CD8-positive, alpha-beta memory T cell (primary cell): ENCODE data around the gene LRRC27. TPM values are rescaled to one million over a fixed set of nuclear protein-coding genes. Genes with fewer than 3 reads are reported as not detected.
"Not testable (repeated sequence)": the region's sequence is repeated elsewhere in the genome, so short reads cannot be mapped to it uniquely, and the experiment has no call there.

Source experiments
- CTCF ChIA-PET: fragments of 350-600 bp; sonication (Branson Sonifier 250); formaldehyde crosslinking; loops from one replicate; lab custom pipeline; 2021; ENCODE audit warnings: antibody characterized with exemption; lab: Charles Lee
- POLR2A ChIA-PET: fragments of 350-600 bp; sonication (Branson Sonifier 250); formaldehyde crosslinking; loops from one replicate; lab custom pipeline; 2021; ENCODE audit warnings: antibody characterized with exemption; lab: Charles Lee
- DNase-seq, 5 donors: peaks; one replicate each; pipeline versions ENCODE4 v3.0.0 to v3.0.0-alpha.2; 2020 to 2022; ENCODE audit warnings: mixed read lengths in 1 of 5
- H3K27ac ChIP-seq: one replicate; pipeline ENCODE4 v1.7.0; 2013; ENCODE audit warnings: low read depth, mild to moderate bottlenecking, low read length, moderate library complexity
- H3K27me3 ChIP-seq: 2 replicates; pipeline ENCODE4 v1.7.0; 2013; ENCODE audit warnings: low read length, mild to moderate bottlenecking; ENCODE audit not compliant: insufficient read depth, poor library complexity, severe bottlenecking
- H3K36me3 ChIP-seq: 2 replicates; pipeline ENCODE4 v1.7.0; 2013; ENCODE audit warnings: mild to moderate bottlenecking, low read length, moderate library complexity; ENCODE audit not compliant: insufficient read depth
- H3K4me1 ChIP-seq: 2 replicates; pipeline ENCODE4 v1.7.0; 2013; ENCODE audit warnings: mild to moderate bottlenecking, low read length, moderate library complexity; ENCODE audit not compliant: insufficient read depth
- H3K4me3 ChIP-seq: 2 replicates; pipeline ENCODE4 v1.7.0; 2013; ENCODE audit warnings: mild to moderate bottlenecking, low read length
- H3K9me3 ChIP-seq: 2 replicates; pipeline ENCODE4 v1.7.0; 2013; ENCODE audit warnings: mild to moderate bottlenecking, low read length
- H3K27ac Mint-ChIP-seq, 8 donors: one replicate each; pipeline ENCODE4 v1.8.0; 2020 to 2021; ENCODE audit warnings: mixed read lengths in 8 of 8, mild to moderate bottlenecking in 6 of 8, inconsistent platforms in 3 of 8, moderate library complexity in 3 of 8
- H3K27me3 Mint-ChIP-seq, 2 donors: one replicate each; pipeline ENCODE4 v1.8.0; 2020 to 2021; ENCODE audit warnings: mixed read lengths in 2 of 2, mild to moderate bottlenecking in 1 of 2, moderate library complexity in 1 of 2
- H3K36me3 Mint-ChIP-seq, 3 donors: one replicate each; pipeline ENCODE4 v1.8.0; 2020 to 2021; ENCODE audit warnings: mixed read lengths in 3 of 3, inconsistent platforms in 1 of 3, mild to moderate bottlenecking in 1 of 3
- H3K4me1 Mint-ChIP-seq, 3 donors: one replicate each; pipeline ENCODE4 v1.8.0; 2020 to 2021; ENCODE audit warnings: mixed read lengths in 3 of 3, inconsistent platforms in 1 of 3, mild to moderate bottlenecking in 1 of 3
- H3K4me3 Mint-ChIP-seq, 7 donors: one replicate each; pipeline ENCODE4 v1.8.0; 2020 to 2021; ENCODE audit warnings: mixed read lengths in 7 of 7, mild to moderate bottlenecking in 6 of 7, moderate library complexity in 4 of 7, inconsistent platforms in 2 of 7
- H3K9me3 Mint-ChIP-seq, 5 donors: one replicate each; pipeline ENCODE4 v1.8.0; 2020 to 2022; ENCODE audit warnings: mixed read lengths in 5 of 5, mild to moderate bottlenecking in 3 of 5, moderate library complexity in 2 of 5, inconsistent platforms in 1 of 5
- polyA plus RNA-seq: library from polyadenylated mRNA; unstranded; fragments of 300-500 nt; fragmentation: Illumina TruSeq; gene quantifications from one replicate; pipeline ENCODE4 v1.2.3, GENCODE V29; 2021
- total RNA-seq, 2 experiments: library from RNA; stranded (reverse); gene quantifications; one replicate each; pipeline ENCODE4 v1.2.3, GENCODE V29; 2021

The LRRC27 gene
- total and polyA plus RNA-seq, 3 experiments from 2014 or later: 1.8 to 5.7 (median 3.1) TPM

- peaks cover 0 to 2% (median 0%) of the 10 kb centered on the region in 5 donors for H3K9me3 Mint-ChIP-seq
- peaks cover 0 to 1% of the 10 kb centered on the region in 2 donors for H3K27me3 Mint-ChIP-seq
- no peaks in the 10 kb centered on the region for H3K36me3 ChIP-seq
- POLR2A ChIA-PET: no interaction called here
- H3K4me3 ChIP-seq: no peak overlapping the region
- H3K4me3 Mint-ChIP-seq: peak overlapping the region; percentile 44 to 76 (median 71)
- H3K4me1 ChIP-seq: peaks cover 10% of the 10 kb centered on the region
- no peaks in the 10 kb centered on the region for H3K27me3 ChIP-seq
- CTCF ChIA-PET: no interaction called here
- no peaks in the 10 kb centered on the region for H3K9me3 ChIP-seq
- peaks cover 0 to 1% (median 0%) of the 10 kb centered on the region in 3 donors for H3K36me3 Mint-ChIP-seq
- peaks cover 5 to 16% (median 13%) of the 10 kb centered on the region in 3 donors for H3K4me1 Mint-ChIP-seq
- no peak overlapping the region for H3K27ac ChIP-seq
- H3K27ac Mint-ChIP-seq: peak overlapping the region in 1 of 8 donors; percentile 71
- DNase-seq: no peak
Observed at GRCh38 chr10:132309879-132310591, 22.0 kb upstream of the LRRC27 start.

GRCh38 chr10:132310701-132311337 lies 21.2 kb upstream of the LRRC27 start:
- H3K4me1 Mint-ChIP-seq: peaks cover 5 to 16% (median 12%) of the 10 kb centered on the region in 3 donors
- H3K9me3 ChIP-seq: no peaks in the 10 kb centered on the region
- no peaks in the 10 kb centered on the region for H3K36me3 ChIP-seq
- no peak overlapping the region for H3K4me3 ChIP-seq
- peaks cover 0 to 1% (median 0%) of the 10 kb centered on the region in 3 donors for H3K36me3 Mint-ChIP-seq
- H3K27ac ChIP-seq: no peak overlapping the region
- H3K27me3 Mint-ChIP-seq: peaks cover 0 to 1% of the 10 kb centered on the region in 2 donors
- peak overlapping the region in 1 of 8 donors; percentile 71 for H3K27ac Mint-ChIP-seq
- CTCF ChIA-PET: interaction anchor here (1.6 kb wide), 1 partner anchor 42 kb away, joined by 3 read pairs; no protein-coding TSS in a partner anchor
- DNase-seq: no peak
- peaks cover 0 to 2% (median 0%) of the 10 kb centered on the region in 5 donors for H3K9me3 Mint-ChIP-seq
- H3K4me3 Mint-ChIP-seq: peak overlapping the region in 2 of 7 donors; percentile 19 to 76
- H3K27me3 ChIP-seq: no peaks in the 10 kb centered on the region
- peaks cover 10% of the 10 kb centered on the region for H3K4me1 ChIP-seq
- POLR2A ChIA-PET: no interaction called here

GRCh38 chr10:132311338-132311939 lies 20.6 kb upstream of the LRRC27 start:
- Histone ChIP-seq H3K36me3 (no peaks in the 10 kb centered on the region), H3K4me3 (no peak overlapping the region), H3K27me3 (no peaks in the 10 kb centered on the region), H3K9me3 (no peaks in the 10 kb centered on the region), H3K4me1 (peaks cover 6% of the 10 kb centered on the region), H3K27ac (no peak overlapping the region)
- H3K4me3 Mint-ChIP-seq: peak overlapping the region in 1 of 7 donors; percentile 76
- ChIA-PET CTCF (interaction anchor here (1.6 kb wide), 1 partner anchor 42 kb away, joined by 3 read pairs; no protein-coding TSS in a partner anchor), POLR2A (no interaction called here)
- peak overlapping the region in 2 of 8 donors; percentile 58 to 60 for H3K27ac Mint-ChIP-seq
- peaks cover 0 to 1% (median 0%) of the 10 kb centered on the region in 3 donors for H3K36me3 Mint-ChIP-seq
- H3K4me1 Mint-ChIP-seq: peaks cover 3 to 11% (median 6%) of the 10 kb centered on the region in 3 donors
- DNase-seq: no peak
- H3K9me3 Mint-ChIP-seq: peaks cover 0 to 2% (median 0%) of the 10 kb centered on the region in 5 donors
- peaks cover 0 to 1% of the 10 kb centered on the region in 2 donors for H3K27me3 Mint-ChIP-seq

GRCh38 chr10:132313305-132313704 lies 18.7 kb upstream of the LRRC27 start:
- POLR2A ChIA-PET: no interaction called here
- CTCF ChIA-PET: no interaction called here
- Histone ChIP-seq H3K27me3 (no peaks in the 10 kb centered on the region), H3K4me3 (no peak overlapping the region), H3K36me3 (no peaks in the 10 kb centered on the region), H3K27ac (no peak overlapping the region), H3K9me3 (no peaks in the 10 kb centered on the region), H3K4me1 (no peaks in the 10 kb centered on the region)
- H3K27ac Mint-ChIP-seq: no peak overlapping the region
- peaks cover 0 to 5% (median 0%) of the 10 kb centered on the region in 3 donors for H3K4me1 Mint-ChIP-seq
- peak overlapping the region in 1 of 7 donors; percentile 58 for H3K4me3 Mint-ChIP-seq
- H3K36me3 Mint-ChIP-seq: no peaks in the 10 kb centered on the region
- no peak for DNase-seq
- peaks cover 0 to 1% of the 10 kb centered on the region in 2 donors for H3K27me3 Mint-ChIP-seq
- H3K9me3 Mint-ChIP-seq: peaks cover 0 to 2% (median 0%) of the 10 kb centered on the region in 5 donors

GRCh38 chr10:132313865-132314264 lies 18.1 kb upstream of the LRRC27 start:
- peak overlapping the region in 1 of 8 donors; percentile 12 for H3K27ac Mint-ChIP-seq
- H3K36me3 Mint-ChIP-seq: no peaks in the 10 kb centered on the region
- peaks cover 0 to 3% (median 0%) of the 10 kb centered on the region in 3 donors for H3K4me1 Mint-ChIP-seq
- no peak overlapping the region for H3K4me3 Mint-ChIP-seq
- H3K27me3 Mint-ChIP-seq: peaks cover 0 to 1% of the 10 kb centered on the region in 2 donors
- H3K9me3 Mint-ChIP-seq: peaks cover 0 to 2% (median 0%) of the 10 kb centered on the region in 5 donors
- Histone ChIP-seq H3K4me3 (no peak overlapping the region), H3K9me3 (no peaks in the 10 kb centered on the region), H3K27ac (no peak overlapping the region), H3K27me3 (no peaks in the 10 kb centered on the region), H3K4me1 (no peaks in the 10 kb centered on the region), H3K36me3 (no peaks in the 10 kb centered on the region)
- no peak for DNase-seq
- POLR2A ChIA-PET: no interaction called here
- CTCF ChIA-PET: interaction anchor here (0.8 kb wide), 1 partner anchor 17 kb away, joined by 3 read pairs; no protein-coding TSS in a partner anchor

- no peaks in the 10 kb centered on the region for H3K36me3 ChIP-seq
- H3K27ac ChIP-seq: no peak overlapping the region
- H3K9me3 ChIP-seq: no peaks in the 10 kb centered on the region
- no peak for DNase-seq
- no peaks in the 10 kb centered on the region for H3K36me3 Mint-ChIP-seq
- H3K4me1 Mint-ChIP-seq: no peaks in the 10 kb centered on the region
- no peaks in the 10 kb centered on the region for H3K4me1 ChIP-seq
- no peaks in the 10 kb centered on the region for H3K27me3 ChIP-seq
- H3K9me3 Mint-ChIP-seq: peaks cover 0 to 2% (median 0%) of the 10 kb centered on the region in 5 donors
- no peak overlapping the region for H3K27ac Mint-ChIP-seq
- H3K4me3 Mint-ChIP-seq: no peak overlapping the region
- H3K4me3 ChIP-seq: no peak overlapping the region
- POLR2A ChIA-PET: no interaction called here
- no peaks in the 10 kb centered on the region for H3K27me3 Mint-ChIP-seq
- CTCF ChIA-PET: interaction anchor here (0.8 kb wide), 1 partner anchor 17 kb away, joined by 3 read pairs; no protein-coding TSS in a partner anchor
Observed at GRCh38 chr10:132314336-132314735, 17.7 kb upstream of the LRRC27 start.

GRCh38 chr10:132314881-132315280 lies 17.1 kb upstream of the LRRC27 start:
- H3K4me3 Mint-ChIP-seq, H3K36me3 ChIP-seq, H3K4me3 ChIP-seq, H3K27me3 ChIP-seq, H3K36me3 Mint-ChIP-seq, H3K4me1 Mint-ChIP-seq, H3K27ac ChIP-seq, H3K27ac Mint-ChIP-seq, H3K9me3 ChIP-seq, DNase-seq, H3K9me3 Mint-ChIP-seq, H3K4me1 ChIP-seq, POLR2A ChIA-PET, H3K27me3 Mint-ChIP-seq: not testable (repeated sequence)
- CTCF ChIA-PET: interaction anchor here (0.8 kb wide), 2 partner anchors 16 kb away, joined by 3 to 4 read pairs; no protein-coding TSS in a partner anchor
